ENCODE data around the gene ZSCAN21. TPM values are rescaled to one million over a fixed set of nuclear protein-coding genes. Genes with fewer than 3 reads are reported as not detected.

ZSCAN21 gene
- total and polyA plus RNA-seq, 10 of the 15 experiments (the other 5 are each of a cell fraction or from before 2014, with no cell fraction given), result 1.9 to 9.6 (median 7.1) TPM

- DNase-seq (ENCODE audit: low read depth, low spot score) (no peak), FAIRE-seq (no peak), ATAC-seq (no peak)
- POLR2A ChIA-PET, result interaction anchor here (0.6 kb wide), 1 partner anchor 9 kb away, joined by 6 read pairs; no protein-coding TSS in a partner anchor
- intact Hi-C loops (cut with micrococcal nuclease; ENCODE audit: unreplicated experiment), result no loop called here
- Histone ChIP-seq H3K4me3 (no peak overlapping the region), H3K27ac (ENCODE audit: control insufficient read depth, insufficient read depth) (no peak overlapping the region), H4K20me1 (ENCODE audit: control insufficient read depth, insufficient read depth) (no peaks in the 10 kb centered on the region), H3K36me3 (ENCODE audit: control insufficient read depth in 2 of 2, insufficient read depth in 2 of 2, low read length in 1 of 2) (peaks cover 0 to 16% of the 10 kb centered on the region in 2 experiments; a peak in 2 of 4 replicates), H3K27me3 (replicated peaks in 1 of 2; ENCODE audit: control insufficient read depth in 2 of 2, insufficient read depth in 2 of 2, low read length in 1 of 2) (no peaks in the 10 kb centered on the region), H3K9ac (ENCODE audit: control insufficient read depth, insufficient read depth, low read length) (no peak overlapping the region), H3K9me3 (replicated peaks; ENCODE audit: control insufficient read depth, insufficient read depth, low read length) (no peaks in the 10 kb centered on the region), H3K79me2 (ENCODE audit: control insufficient read depth, insufficient read depth, low read length) (no peaks in the 10 kb centered on the region), H3K4me1 (ENCODE audit: control insufficient read depth, insufficient read depth, low read length) (no peaks in the 10 kb centered on the region), H2AFZ (ENCODE audit: control insufficient read depth, low read depth, low read length) (no peak overlapping the region), H3K4me2 (ENCODE audit: control insufficient read depth, insufficient read depth) (no peak overlapping the region)
- RAD21 ChIA-PET (ENCODE audit: unreplicated experiment), result no interaction called here
- WGBS (ENCODE audit: insufficient coverage, insufficient replicate concordance, low lambda C conversion rate, missing lambda C conversion rate), result 85% methylated on average over 6 of the region's 6 CpGs
- SMC1A ChIA-PET (ENCODE audit: uncharacterized antibody, unreplicated experiment), result no interaction called here
- BruUV-seq (replicated peaks), result no TSS peak
- in situ Hi-C loops (cut with MboI), result no loop called here
- CTCF ChIA-PET, result no interaction called here
- TF ChIP-seq USF1 (IDR thresholded peaks at IDR 0.05; ENCODE audit: borderline replicate concordance, extremely low read length, insufficient read depth, low read depth, low read length) (no peak), ATF2 (IDR thresholded peaks at IDR 0.05; ENCODE audit: low read length) (no peak), TBL1XR1 (IDR thresholded peaks at IDR 0.05; ENCODE audit: low read depth, low read length) (no peak), SIN3A (IDR thresholded peaks at IDR 0.05; ENCODE audit: low read depth, low read length) (no peak), MEF2B (IDR thresholded peaks at IDR 0.05; ENCODE audit: partially characterized antibody, poor library complexity, severe bottlenecking) (no peak), FOXK2 (IDR thresholded peaks at IDR 0.05) (no peak), BHLHE40 (IDR thresholded peaks at IDR 0.05; ENCODE audit: borderline replicate concordance in 1 of 2, low read depth in 2 of 2, low read length in 1 of 2) (no peak), POU2F2 (IDR thresholded peaks at IDR 0.05; ENCODE audit: borderline replicate concordance, low read depth, low read length) (no peak), SUZ12 (IDR thresholded peaks at IDR 0.05; ENCODE audit: unreplicated experiment) (no peak), RUNX3 (IDR thresholded peaks at IDR 0.05; ENCODE audit: low read length) (no peak), BRCA1 (IDR thresholded peaks at IDR 0.05; ENCODE audit: low read depth, low read length) (no peak), RFX5 (IDR thresholded peaks at IDR 0.05; ENCODE audit: low read depth, low read length) (no peak), ZNF217 (IDR thresholded peaks at IDR 0.05) (no peak), SMAD1 (IDR thresholded peaks at IDR 0.05; ENCODE audit: low read depth, partially characterized antibody) (no peak)
- TF ChIP-seq, protein P1, sequence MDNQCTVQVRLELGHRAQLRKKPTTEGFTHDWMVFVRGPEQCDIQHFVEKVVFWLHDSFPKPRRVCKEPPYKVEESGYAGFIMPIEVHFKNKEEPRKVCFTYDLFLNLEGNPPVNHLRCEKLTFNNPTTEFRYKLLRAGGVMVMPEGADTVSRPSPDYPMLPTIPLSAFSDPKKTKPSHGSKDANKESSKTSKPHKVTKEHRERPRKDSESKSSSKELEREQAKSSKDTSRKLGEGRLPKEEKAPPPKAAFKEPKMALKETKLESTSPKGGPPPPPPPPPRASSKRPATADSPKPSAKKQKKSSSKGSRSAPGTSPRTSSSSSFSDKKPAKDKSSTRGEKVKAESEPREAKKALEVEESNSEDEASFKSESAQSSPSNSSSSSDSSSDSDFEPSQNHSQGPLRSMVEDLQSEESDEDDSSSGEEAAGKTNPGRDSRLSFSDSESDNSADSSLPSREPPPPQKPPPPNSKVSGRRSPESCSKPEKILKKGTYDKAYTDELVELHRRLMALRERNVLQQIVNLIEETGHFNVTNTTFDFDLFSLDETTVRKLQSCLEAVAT (IDR thresholded peaks at IDR 0.05), result no peak
- TF ChIP-seq, protein P2, sequence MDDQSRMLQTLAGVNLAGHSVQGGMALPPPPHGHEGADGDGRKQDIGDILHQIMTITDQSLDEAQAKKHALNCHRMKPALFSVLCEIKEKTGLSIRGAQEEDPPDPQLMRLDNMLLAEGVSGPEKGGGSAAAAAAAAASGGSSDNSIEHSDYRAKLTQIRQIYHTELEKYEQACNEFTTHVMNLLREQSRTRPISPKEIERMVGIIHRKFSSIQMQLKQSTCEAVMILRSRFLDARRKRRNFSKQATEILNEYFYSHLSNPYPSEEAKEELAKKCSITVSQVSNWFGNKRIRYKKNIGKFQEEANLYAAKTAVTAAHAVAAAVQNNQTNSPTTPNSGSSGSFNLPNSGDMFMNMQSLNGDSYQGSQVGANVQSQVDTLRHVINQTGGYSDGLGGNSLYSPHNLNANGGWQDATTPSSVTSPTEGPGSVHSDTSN (IDR thresholded peaks at IDR 0.05; ENCODE audit: insufficient replicate concordance, low read depth, low read length), result no peak
- TF ChIP-seq, protein P3, sequence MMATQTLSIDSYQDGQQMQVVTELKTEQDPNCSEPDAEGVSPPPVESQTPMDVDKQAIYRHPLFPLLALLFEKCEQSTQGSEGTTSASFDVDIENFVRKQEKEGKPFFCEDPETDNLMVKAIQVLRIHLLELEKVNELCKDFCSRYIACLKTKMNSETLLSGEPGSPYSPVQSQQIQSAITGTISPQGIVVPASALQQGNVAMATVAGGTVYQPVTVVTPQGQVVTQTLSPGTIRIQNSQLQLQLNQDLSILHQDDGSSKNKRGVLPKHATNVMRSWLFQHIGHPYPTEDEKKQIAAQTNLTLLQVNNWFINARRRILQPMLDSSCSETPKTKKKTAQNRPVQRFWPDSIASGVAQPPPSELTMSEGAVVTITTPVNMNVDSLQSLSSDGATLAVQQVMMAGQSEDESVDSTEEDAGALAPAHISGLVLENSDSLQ (IDR thresholded peaks at IDR 0.05), result no peak
Observed at GRCh38 chr7:100035876-100036275, 13.7 kb upstream of the ZSCAN21 start.

All from GM12878 (cell line).